Measurements from ENCODE around the gene C11orf42. TPM values are rescaled to one million over a fixed set of nuclear protein-coding genes. Genes with fewer than 3 reads are reported as not detected.

Gene C11orf42, protein sequence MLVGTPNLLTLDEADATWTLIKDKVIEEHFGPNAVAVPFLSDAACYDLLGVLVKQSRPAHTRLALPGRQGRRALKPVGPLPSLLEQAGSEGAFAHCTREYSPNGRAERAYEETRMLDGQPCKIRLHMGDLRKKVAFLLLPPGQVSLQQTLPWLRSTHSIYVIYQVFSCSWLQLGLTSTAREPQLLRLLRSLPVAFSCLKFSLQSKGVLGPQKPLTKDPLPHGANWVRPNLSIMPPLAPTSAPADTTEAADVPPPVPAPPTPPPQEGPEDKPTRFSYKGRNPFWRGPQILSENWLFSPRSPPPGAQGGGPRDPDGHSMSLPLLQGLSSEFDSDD
- total RNA-seq: not detected

DNA sequence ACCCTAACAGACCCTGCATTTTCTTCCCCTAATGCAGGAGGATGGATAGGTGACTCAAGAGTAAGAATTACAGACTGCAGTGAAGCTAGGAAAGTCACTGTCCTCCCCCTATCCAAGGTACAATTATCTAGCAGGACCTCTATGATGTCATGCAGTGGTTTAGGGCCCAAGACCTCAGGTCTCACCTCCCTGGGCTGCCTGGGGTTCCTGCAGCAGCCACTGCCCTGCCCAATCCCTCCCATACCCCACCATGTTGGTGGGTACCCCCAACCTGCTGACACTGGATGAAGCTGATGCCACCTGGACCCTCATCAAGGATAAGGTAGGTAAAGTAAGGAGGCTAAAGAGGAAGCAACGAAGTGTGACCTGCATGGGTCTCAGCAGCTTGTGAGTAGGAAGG, at the start of gene C11orf42:
Gene C11orf42 (plus strand): TSS at position 192 of the 400 bp plus-strand sequence. CDS start 59 bp downstream, at position 251.
- Mint-ChIP-seq H3K36me3 (peaks cover 0 to 5% of the 10 kb centered on the region in 2 donors), H3K27ac (peak within 1 kb of the TSS in 1 of 2 donors; percentile 8), H3K9me3 (no peaks in the 10 kb centered on the region)
- DNase-seq (ENCODE audit: low spot score in 2 of 2) (no peak), ATAC-seq (no peak)

GRCh38 chr11:6156628-6157359, 48.6 kb upstream of the C11orf42 start:
- no peak for ATAC-seq

GRCh38 chr11:6170226-6170625, 35.1 kb upstream of the C11orf42 start, which contains the start of gene OR52B2:
TSS of gene OR52B2 (minus strand) at chr11:6170326. CDS start at chr11:6170326, 0 bp downstream.
- H3K36me3 Mint-ChIP-seq: no peaks in the 10 kb centered on the region
- H3K9me3 Mint-ChIP-seq: peaks cover 0 to 4% of the 10 kb centered on the region in 2 donors
- no peak for DNase-seq (ENCODE audit: low spot score in 2 of 2)
- no peak within 1 kb of the TSS for H3K27ac Mint-ChIP-seq
- no peak for ATAC-seq

More at GRCh38 chr11:6156628-6157359, 48.6 kb upstream of the C11orf42 start:
- no peaks in the 10 kb centered on the region for H3K9me3 Mint-ChIP-seq
- no peak for DNase-seq (ENCODE audit: low spot score in 2 of 2)
- H3K27ac Mint-ChIP-seq: no peak overlapping the region
- H3K36me3 Mint-ChIP-seq: no peaks in the 10 kb centered on the region

GRCh38 chr11:6175440-6175839, 29.9 kb upstream of the C11orf42 start:
- Mint-ChIP-seq H3K27ac (no peak overlapping the region), H3K36me3 (peaks cover 0 to 5% of the 10 kb centered on the region in 2 donors), H3K9me3 (peaks cover 0 to 5% of the 10 kb centered on the region in 2 donors)
- ATAC-seq: no peak
- no peak for DNase-seq (ENCODE audit: low spot score in 2 of 2)

DNA sequence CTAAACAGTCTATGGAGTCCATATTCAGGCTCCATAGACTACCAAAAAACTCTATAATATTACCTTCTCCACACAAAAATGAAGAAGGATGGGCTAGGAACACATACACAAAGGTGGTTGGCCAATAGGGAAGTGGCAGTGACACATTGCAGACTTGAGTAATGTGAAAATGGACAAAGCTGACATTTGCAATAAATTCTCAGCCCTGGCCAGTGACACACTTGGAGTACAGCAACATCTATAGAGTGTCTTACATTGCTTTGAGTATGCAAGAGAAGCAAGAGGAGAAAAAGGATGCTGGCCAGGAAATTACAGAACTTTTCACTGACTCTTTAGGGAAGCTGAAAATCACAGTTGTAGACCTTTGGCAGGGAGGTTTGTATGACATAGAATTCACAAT, 13.6 kb upstream of the C11orf42 start:
- DNase-seq (ENCODE audit: low spot score in 2 of 2) (no peak), ATAC-seq (no peak)
- H3K9me3 Mint-ChIP-seq: peaks cover 0 to 6% of the 10 kb centered on the region in 2 donors
- no peak overlapping the region for H3K27ac Mint-ChIP-seq
- H3K36me3 Mint-ChIP-seq: no peaks in the 10 kb centered on the region

DNA sequence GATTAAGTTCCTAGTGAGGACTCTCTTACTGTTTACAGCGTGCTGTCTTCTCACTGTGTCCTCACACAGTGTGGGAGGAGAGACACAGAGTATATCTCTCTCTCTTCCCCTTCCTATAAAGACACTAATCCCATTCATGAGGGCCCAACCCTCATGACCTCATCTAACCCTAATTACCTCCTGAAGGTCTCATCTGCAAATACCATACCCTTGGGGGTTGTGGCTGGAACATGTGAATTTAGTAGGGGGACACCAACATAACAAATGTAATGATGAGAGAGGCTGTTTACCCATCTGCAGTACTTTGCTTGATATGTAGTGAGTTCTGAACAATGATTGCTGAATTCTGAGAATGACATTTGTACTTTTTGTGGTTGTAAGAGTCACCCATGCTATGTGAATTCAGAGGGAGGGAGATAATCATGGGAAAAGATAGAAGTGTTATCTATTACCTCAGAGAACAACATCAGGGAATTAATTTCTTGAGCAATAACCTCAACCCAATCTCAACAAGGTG, 11.2 kb upstream of the C11orf42 start:
- no peaks in the 10 kb centered on the region for H3K36me3 Mint-ChIP-seq
- peaks cover 0 to 6% of the 10 kb centered on the region in 2 donors for H3K9me3 Mint-ChIP-seq
- H3K27ac Mint-ChIP-seq: no peak overlapping the region
- ATAC-seq (peak in 1 of 2 donors; percentile 57), DNase-seq (ENCODE audit: low spot score in 2 of 2) (no peak)

DNA sequence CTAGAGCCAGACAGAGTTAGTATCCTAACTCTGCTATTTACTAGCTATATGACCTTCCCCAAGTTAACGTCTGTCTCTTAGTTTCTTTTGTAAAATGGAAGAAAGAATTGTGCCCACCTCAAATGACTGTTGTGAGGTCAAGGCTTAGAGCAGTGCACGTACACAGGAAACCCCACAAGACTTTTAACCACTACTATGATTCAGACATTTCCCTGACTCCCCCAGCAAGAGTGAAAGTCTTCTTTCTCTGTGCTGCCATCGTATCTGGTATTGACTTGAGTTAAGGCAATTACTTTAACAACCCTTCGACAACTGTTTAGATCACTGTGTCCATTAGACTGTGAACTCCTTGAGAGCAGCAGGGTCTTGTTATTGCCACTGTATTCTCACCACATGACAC, 9.0 kb upstream of the C11orf42 start:
- Mint-ChIP-seq H3K27ac (no peak overlapping the region), H3K36me3 (no peaks in the 10 kb centered on the region), H3K9me3 (peaks cover 0 to 6% of the 10 kb centered on the region in 2 donors)
- ATAC-seq (peak; percentile 70 to 83), DNase-seq (ENCODE audit: low spot score in 2 of 2) (no peak)

- peaks cover 0 to 6% of the 10 kb centered on the region in 2 donors for H3K9me3 Mint-ChIP-seq
- DNase-seq (ENCODE audit: low spot score in 2 of 2) (no peak), ATAC-seq (no peak)
- H3K27ac Mint-ChIP-seq: peak overlapping the region in 1 of 2 donors; percentile 56
- no peaks in the 10 kb centered on the region for H3K36me3 Mint-ChIP-seq
Observed at GRCh38 chr11:6197466-6198200, 7.7 kb upstream of the C11orf42 start.

GRCh38 chr11:6199174-6199810, 6.1 kb upstream of the C11orf42 start, which contains the start of gene OR52W1:
TSS of gene OR52W1 (plus strand) at chr11:6199224. CDS start at chr11:6199224, 0 bp downstream.
- DNase-seq (ENCODE audit: low spot score in 2 of 2) (no peak), ATAC-seq (no peak)
- H3K27ac Mint-ChIP-seq: peak within 1 kb of the TSS; percentile 2 to 18
- no peaks in the 10 kb centered on the region for H3K36me3 Mint-ChIP-seq
- H3K9me3 Mint-ChIP-seq: peaks cover 0 to 6% of the 10 kb centered on the region in 2 donors

DNA sequence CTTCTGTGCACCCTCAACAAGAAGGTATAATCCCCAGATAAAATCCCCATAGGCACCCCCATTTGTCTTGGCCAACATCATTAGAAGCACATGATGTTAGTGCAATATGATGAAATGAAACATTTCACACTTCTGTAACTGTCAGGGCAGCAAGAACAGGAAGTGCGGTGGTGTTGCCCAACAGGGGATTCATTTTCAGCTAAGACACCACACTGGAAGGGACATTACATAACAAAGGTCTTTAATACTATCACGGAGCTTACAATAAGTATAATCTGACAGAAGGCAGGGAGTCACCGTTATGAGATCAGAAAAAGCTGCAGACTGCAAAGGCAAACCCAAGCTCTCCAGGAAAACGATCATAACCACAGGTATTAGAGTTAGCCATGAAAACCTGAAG, 4.4 kb upstream of the C11orf42 start:
- Mint-ChIP-seq H3K27ac (no peak overlapping the region), H3K9me3 (peaks cover 0 to 6% of the 10 kb centered on the region in 2 donors), H3K36me3 (peaks cover 0 to 5% of the 10 kb centered on the region in 2 donors)
- DNase-seq (ENCODE audit: low spot score in 2 of 2) (no peak), ATAC-seq (no peak)

GRCh38 chr11:6201481-6201880, 3.9 kb upstream of the C11orf42 start:
- Mint-ChIP-seq H3K36me3 (peaks cover 0 to 5% of the 10 kb centered on the region in 2 donors), H3K27ac (no peak overlapping the region), H3K9me3 (peaks cover 0 to under 1% of the 10 kb centered on the region in 2 donors)
- peak; percentile 49 to 69 for ATAC-seq
- DNase-seq (ENCODE audit: low spot score in 2 of 2): no peak

GRCh38 chr11:6202041-6202440, 3.3 kb upstream of the C11orf42 start:
- no peak overlapping the region for H3K27ac Mint-ChIP-seq
- ATAC-seq (no peak), DNase-seq (ENCODE audit: low spot score in 2 of 2) (no peak)
- peaks cover 0 to 5% of the 10 kb centered on the region in 2 donors for H3K36me3 Mint-ChIP-seq
- no peaks in the 10 kb centered on the region for H3K9me3 Mint-ChIP-seq

DNA sequence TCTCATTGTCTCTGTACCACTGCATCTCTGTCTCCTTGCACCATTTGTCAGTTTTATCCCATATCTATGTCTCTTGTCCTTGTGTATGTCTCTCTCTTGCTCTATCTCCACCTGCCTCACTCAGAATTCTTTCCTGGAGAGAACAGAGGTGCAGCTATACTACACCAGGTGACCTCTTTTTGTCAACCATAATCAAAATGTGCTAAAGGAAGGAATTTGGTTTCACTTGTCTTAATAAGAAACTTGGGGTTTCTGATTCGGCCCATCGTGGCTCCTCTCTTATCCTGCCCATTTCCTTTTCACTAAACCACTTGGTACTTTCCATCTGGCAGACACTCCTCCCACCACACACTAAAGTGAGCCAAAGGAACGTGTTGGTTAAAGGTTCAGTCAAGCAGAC, 2.0 kb upstream of the C11orf42 start:
- no peaks in the 10 kb centered on the region for H3K9me3 Mint-ChIP-seq
- DNase-seq (ENCODE audit: low spot score in 2 of 2): no peak
- peaks cover 0 to 5% of the 10 kb centered on the region in 2 donors for H3K36me3 Mint-ChIP-seq
- H3K27ac Mint-ChIP-seq: peak overlapping the region in 1 of 2 donors; percentile 8
- ATAC-seq: peak; percentile 47 to 63

- ATAC-seq: no peak
- Mint-ChIP-seq H3K9me3 (no peaks in the 10 kb centered on the region), H3K36me3 (peaks cover 0 to 5% of the 10 kb centered on the region in 2 donors), H3K27ac (no peak overlapping the region)
- DNase-seq (ENCODE audit: low spot score in 2 of 2): no peak
Observed at GRCh38 chr11:6204706-6205105, 651 bp upstream of the C11orf42 start.

DNA sequence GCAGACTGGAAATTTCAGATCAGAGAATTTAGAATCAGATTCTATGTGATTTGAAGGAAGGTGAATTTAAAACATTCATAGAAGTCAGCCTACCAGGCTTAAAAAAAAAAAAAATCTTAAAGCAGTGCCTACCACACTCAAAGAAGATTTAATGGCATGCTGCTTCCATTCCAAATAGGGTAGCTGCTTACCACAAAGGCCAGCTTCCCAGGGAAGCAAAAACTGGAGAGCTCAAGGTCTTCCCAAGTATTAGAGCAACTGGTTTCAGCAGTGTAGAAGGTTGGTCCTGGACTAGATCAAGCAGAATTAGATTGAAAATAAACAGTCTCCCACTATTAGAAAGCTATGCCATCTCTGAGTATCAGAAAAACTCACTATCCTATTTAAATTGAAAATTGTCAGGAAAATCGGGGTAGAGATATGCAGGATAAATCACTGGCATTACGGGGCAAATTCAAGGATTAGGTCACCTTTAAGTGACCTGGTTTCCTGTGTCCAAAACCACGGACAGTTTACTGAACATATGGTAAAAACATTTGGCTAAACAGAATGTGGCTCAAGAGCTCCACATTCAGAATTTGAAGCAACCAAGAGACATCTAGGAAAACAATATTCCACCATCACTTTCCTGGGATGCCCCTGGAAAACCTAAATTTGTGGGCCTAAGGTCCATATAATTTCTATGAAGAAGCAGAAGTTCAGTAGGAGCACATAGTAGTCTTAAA, 1.3 kb downstream of the C11orf42 start:
- no peak for ATAC-seq
- Mint-ChIP-seq H3K36me3 (peaks cover 0 to 5% of the 10 kb centered on the region in 2 donors), H3K27ac (no peak overlapping the region), H3K9me3 (no peaks in the 10 kb centered on the region)
- no peak for DNase-seq (ENCODE audit: low spot score in 2 of 2)
